ENCODE results near the gene HDAC2.
"Not testable (repeated sequence)": the region's sequence is repeated elsewhere in the genome, so short reads cannot be mapped to it uniquely, and the experiment has no call there.

HDAC2 gene

DNA sequence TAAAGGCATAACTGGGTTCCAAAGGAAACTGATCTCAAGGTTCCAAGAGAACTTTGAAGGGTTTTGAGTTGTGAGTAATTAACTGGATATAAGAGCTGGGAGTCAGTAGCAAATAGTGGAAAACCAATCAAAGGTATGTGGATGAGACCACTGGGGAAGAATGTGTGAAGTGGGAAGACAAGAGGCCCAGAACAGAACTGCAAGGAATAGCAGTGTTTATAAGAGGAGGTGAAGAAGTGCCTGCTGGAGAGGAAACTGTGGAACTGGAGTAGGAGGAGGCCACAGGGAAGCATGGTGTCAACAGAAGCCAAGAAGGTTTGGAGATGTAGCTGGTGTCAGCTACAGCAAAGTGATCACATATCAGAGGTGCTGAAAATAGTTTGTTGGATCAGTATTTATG lies 18.7 kb upstream of the HDAC2 start:
- TF ChIP-seq, protein P1, sequence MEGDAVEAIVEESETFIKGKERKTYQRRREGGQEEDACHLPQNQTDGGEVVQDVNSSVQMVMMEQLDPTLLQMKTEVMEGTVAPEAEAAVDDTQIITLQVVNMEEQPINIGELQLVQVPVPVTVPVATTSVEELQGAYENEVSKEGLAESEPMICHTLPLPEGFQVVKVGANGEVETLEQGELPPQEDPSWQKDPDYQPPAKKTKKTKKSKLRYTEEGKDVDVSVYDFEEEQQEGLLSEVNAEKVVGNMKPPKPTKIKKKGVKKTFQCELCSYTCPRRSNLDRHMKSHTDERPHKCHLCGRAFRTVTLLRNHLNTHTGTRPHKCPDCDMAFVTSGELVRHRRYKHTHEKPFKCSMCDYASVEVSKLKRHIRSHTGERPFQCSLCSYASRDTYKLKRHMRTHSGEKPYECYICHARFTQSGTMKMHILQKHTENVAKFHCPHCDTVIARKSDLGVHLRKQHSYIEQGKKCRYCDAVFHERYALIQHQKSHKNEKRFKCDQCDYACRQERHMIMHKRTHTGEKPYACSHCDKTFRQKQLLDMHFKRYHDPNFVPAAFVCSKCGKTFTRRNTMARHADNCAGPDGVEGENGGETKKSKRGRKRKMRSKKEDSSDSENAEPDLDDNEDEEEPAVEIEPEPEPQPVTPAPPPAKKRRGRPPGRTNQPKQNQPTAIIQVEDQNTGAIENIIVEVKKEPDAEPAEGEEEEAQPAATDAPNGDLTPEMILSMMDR (conservative IDR thresholded peaks at IDR 0.05) = no peak
- H3K27ac ChIP-seq = no peak overlapping the region

DNA sequence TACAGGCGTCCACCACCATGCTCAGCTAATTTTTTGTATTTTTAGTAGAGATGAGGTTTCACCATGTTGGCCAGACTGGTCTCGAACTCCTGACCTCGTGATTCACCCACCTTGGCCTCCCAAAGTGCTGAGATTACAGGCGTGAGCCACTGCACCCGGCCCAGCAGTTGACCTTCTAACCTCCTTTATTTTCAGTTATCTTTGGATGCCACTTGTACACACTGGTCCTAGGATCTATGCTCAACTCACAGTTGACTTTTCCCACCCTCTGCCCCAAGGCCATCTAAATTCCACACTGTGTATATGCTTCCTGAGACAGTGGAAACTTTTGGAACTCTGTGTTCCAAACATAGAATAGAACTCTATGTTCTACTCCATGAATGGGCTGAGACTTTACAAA lies 11.7 kb upstream of the HDAC2 start:
- not testable (repeated sequence) for H3K27ac ChIP-seq

DNA sequence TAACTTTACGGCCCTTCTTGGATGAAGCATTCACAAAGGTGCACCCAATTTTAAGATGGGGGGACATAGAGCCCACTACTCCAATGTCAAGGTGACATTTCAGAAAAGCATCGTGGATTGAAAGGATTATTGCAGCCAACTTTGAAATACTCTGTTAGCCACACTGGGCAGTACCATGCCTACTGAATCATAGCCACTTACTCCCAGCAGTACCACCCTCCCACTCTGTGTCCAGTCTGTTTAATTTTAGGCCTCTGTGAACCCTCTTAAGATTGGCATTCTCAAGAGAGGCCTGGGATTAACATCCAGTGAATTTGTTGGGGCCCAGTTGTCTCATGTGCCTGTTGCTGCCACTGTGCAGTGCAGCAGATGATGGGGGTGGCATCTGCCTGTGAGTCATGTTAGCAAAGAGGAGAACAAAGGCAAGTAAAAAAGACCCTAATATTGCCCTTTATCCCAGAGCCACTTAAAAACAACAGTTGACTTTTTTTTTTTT lies 11.2 kb upstream of the HDAC2 start:
- H3K27ac ChIP-seq = no peak overlapping the region
- TF ChIP-seq, protein P1 (conservative IDR thresholded peaks at IDR 0.05) = no peak

DNA sequence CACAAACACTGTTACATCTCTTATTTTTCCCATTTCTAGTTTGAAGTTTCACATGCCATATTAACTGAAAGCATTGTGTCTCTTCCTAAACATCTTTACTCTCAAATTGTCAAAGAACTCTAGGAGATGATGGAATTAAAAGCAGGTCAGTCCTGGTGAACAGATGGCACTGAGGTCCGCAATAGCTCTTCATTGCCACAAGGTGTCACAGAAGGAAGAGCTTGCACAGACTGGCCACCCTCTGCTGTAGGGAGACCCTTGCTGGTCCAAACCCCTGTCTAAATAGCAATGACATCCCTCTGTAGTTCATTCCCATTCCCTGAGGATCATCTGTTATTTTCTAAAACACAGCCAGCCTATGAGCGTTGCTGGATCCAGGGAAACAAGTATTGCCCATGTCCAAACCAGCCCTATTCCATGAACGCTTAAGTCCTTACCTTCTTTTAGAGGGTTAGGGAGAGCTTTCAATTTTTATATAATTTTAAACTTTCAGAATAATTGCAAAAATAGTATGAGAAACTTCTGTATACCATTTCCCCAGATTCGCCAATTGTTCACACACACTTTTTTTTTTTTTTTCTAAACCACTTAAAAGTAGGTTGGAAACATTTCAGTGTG lies 10.1 kb upstream of the HDAC2 start:
- TF ChIP-seq, protein P1 (conservative IDR thresholded peaks at IDR 0.05) = peak; percentile 72
- H3K27ac ChIP-seq = no peak overlapping the region

DNA sequence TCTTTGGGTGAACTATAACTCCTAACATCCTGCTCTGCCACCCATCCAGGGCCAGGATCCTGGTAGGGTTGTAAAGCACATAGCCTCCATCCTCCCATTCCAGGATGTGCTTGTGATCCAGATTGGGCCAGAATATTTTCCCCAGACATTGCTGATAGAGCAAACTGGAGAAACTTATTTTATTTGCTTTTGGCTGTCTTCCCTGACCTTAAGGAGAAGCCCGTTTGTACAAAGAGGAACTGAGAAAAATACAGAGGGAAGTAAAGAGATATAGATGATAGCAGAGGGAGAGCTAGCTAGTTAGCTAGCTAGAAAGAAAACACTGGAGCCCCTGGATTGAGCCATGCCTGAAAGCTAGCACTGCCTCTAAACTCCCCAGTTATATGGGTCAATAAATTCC lies 9.0 kb upstream of the HDAC2 start:
- TF ChIP-seq, protein P1 (conservative IDR thresholded peaks at IDR 0.05) = no peak
- no peak overlapping the region for H3K27ac ChIP-seq

DNA sequence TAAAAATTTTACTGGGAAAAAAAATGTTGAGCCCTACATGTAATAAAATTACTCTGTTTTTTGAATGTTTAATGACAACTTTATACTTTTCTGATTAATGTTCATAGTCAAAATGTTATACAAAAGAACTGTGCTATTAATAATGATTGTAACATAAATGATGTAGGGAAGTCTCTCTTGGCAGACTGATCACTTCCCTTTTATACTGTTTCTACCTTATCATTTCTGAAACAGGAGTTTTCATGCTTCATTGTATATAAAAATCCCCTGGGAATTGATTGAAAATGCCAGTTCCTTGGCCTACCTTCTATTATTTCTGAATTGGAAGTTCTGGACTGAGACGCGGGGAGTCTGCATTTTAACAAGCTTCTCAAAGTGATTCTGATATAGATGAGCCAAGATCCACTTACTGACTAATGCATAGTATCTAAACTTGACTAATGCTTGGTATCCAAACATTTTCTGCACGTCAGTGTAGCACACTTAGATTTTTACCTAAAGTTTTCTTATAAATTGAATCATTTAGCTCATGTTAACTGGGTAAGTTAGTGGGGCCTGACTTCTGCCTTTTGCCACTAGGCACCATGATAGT lies 7.2 kb upstream of the HDAC2 start:
- TF ChIP-seq, protein P1 (conservative IDR thresholded peaks at IDR 0.05) = no peak
- H3K27ac ChIP-seq = no peak overlapping the region

DNA sequence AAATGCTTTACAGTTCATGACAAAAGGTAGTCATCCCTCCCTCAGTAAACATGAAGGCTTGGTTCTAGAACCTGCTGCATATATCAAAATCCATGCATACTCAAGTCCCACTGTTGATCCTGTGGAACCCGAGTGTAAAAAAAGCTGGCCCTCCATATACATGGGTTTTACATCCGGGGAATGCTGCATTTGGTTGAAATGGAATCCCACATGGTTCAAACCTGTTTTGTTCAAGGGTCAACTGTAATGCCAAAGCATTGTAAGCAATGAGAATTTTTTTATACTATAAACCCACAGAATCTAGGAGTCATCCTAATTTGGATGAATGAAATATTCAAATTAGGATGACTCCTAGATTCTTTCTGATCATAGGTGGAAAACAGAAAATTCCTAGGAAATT lies 5.9 kb upstream of the HDAC2 start:
- no peak overlapping the region for H3K27ac ChIP-seq
- TF ChIP-seq, protein P1 (conservative IDR thresholded peaks at IDR 0.05) = no peak

DNA sequence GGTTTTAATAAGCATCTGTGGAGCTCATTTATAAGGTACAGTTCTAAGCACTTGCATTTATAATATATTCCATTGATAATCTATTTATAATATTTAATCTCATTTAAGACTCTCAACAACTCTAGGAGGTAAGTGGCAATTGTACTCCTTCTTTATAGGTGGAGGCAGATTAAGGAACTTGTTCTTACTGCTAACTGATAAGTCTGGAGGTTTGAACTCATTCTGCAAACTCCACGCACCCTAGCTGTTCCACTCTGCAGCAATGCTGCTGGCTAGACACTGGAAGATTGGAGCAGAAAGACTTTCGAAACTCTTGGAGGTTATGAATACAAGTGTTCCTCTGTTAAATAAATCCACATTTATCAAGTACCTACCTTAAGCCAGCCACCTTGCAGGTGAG lies 793 bp upstream of the HDAC2 start:
- TF ChIP-seq, protein P1 (conservative IDR thresholded peaks at IDR 0.05) = no peak
- peak overlapping the region; percentile 93 for H3K27ac ChIP-seq
